K562 (cell line): ENCODE measurements around the gene GRIK3. TPM values are rescaled to one million over a fixed set of nuclear protein-coding genes. Genes with fewer than 3 reads are reported as not detected.

Experiments
- ATAC-seq: fragments of 200-7000 bp; cut with Tn5 transposase; 3 replicates; pipeline ENCODE4 v1.9.1; 2020; ENCODE audit warnings: moderate library complexity
- BruUV-seq: library from RNA; stranded (reverse); fragments of 400-500 nt; replicated peaks from 2 replicates; lab custom pipeline; 2021; lab: Mats Ljungman, UMichigan
- CTCF ChIA-PET: fragments of 300-600 bp; formaldehyde crosslinking; extraction: SDS; loops from one replicate; lab custom pipeline; 2021; ENCODE audit warnings: low intra/inter-chr PET ratio; lab: Yijun Ruan, JAX
- POLR2A ChIA-PET: fragments of 300-600, 350-650 bp; sonication (Branson Sonifier 250); formaldehyde crosslinking; extraction: SDS; loops from one replicate; lab custom pipeline; 2021; ENCODE audit warnings: antibody characterized with exemption, inconsistent platforms; lab: Yijun Ruan, JAX
- DNase-seq, 4 experiments: peaks; one replicate each; pipeline versions ENCODE4 v3.0.0 to v3.0.0-alpha.2; 2011 to 2018; ENCODE audit warnings: low spot score in 3 of 4, mixed read lengths in 3 of 4; ENCODE audit errors: extremely low read depth in 1 of 4
- FAIRE-seq: peaks from 2 replicates; lab custom pipeline; 2011; peaks lifted over from hg19 to GRCh38; lab: Jason Lieb, UNC
- H2AFZ ChIP-seq: 2 replicates; pipeline ENCODE4 v1.6.0; 2011; ENCODE audit warnings: low read depth, low read length, control low read depth, inconsistent platforms
- H3K27ac ChIP-seq: fragments of 200-600 bp; 3 replicates; pipeline ENCODE4 v1.8.0; 2011; ENCODE audit warnings: low read depth, mild to moderate bottlenecking, control low read depth, inconsistent platforms, low read length, moderate library complexity, mixed read lengths; ENCODE audit errors: extremely low read depth
- H3K27me3 ChIP-seq, 2 experiments: fragments of 300-600 bp in 1 of 2; 2 replicates in 1 of 2; 3 replicates in 1 of 2; pipeline versions ENCODE4 v1.6.0 to v1.8.0; 2011; ENCODE audit warnings: inconsistent platforms in 2 of 2, low read length in 2 of 2, mild to moderate bottlenecking in 1 of 2, mixed read lengths in 1 of 2, moderate library complexity in 1 of 2; ENCODE audit not compliant: control insufficient read depth in 2 of 2, insufficient read depth in 2 of 2
- H3K36me3 ChIP-seq: fragments of 300-600 bp; 3 replicates; pipeline ENCODE4 v1.8.0; 2011; ENCODE audit warnings: mild to moderate bottlenecking, low read length, inconsistent platforms; ENCODE audit not compliant: control insufficient read depth, insufficient read depth
- H3K4me1 ChIP-seq, 2 experiments: fragments of 200-600 bp in 1 of 2; replicated peaks in 1 of 2; 2 replicates in 1 of 2; 3 replicates in 1 of 2; pipeline versions ENCODE4 v1.5.1 to v1.8.0; 2011; ENCODE audit warnings: inconsistent platforms in 2 of 2, low read length in 2 of 2, mild to moderate bottlenecking in 1 of 2, mixed read lengths in 1 of 2, moderate library complexity in 1 of 2; ENCODE audit not compliant: control insufficient read depth in 2 of 2, insufficient read depth in 2 of 2
- H3K4me2 ChIP-seq: 2 replicates; pipeline ENCODE4 v1.6.1; 2011; ENCODE audit warnings: low read length, control low read depth, inconsistent platforms, mixed read lengths; ENCODE audit not compliant: insufficient read depth
- H3K4me3 ChIP-seq: fragments of 200-600 bp; sonication (generic), shearing (Covaris generic); 2 replicates; pipeline ENCODE4 v1.5.1; 2016; ENCODE audit warnings: control low read depth, inconsistent platforms
- H3K79me2 ChIP-seq: fragments of 200-600 bp; 3 replicates; pipeline ENCODE4 v1.8.0; 2011; ENCODE audit warnings: low read length, inconsistent platforms; ENCODE audit not compliant: control insufficient read depth, insufficient read depth
- H3K9ac ChIP-seq, 2 experiments: 2 replicates each; pipeline versions ENCODE4 v1.6.0 to v1.6.1; 2011; ENCODE audit warnings: low read depth in 2 of 2, low read length in 2 of 2, control low read depth in 1 of 2, inconsistent platforms in 1 of 2, mild to moderate bottlenecking in 1 of 2, mixed read lengths in 1 of 2; ENCODE audit not compliant: insufficient read depth in 1 of 2
- H3K9me1 ChIP-seq: one replicate; pipeline ENCODE4 v1.6.0; 2011; ENCODE audit warnings: inconsistent platforms, mild to moderate bottlenecking, low read length, moderate library complexity; ENCODE audit not compliant: control insufficient read depth, insufficient read depth
- H3K9me3 ChIP-seq: replicated peaks from 2 replicates; pipeline ENCODE4 v1.5.1; 2011; ENCODE audit warnings: low read depth, low read length, inconsistent platforms; ENCODE audit not compliant: control insufficient read depth, insufficient read depth
- H4K20me1 ChIP-seq: replicated peaks from 2 replicates; pipeline ENCODE4 v1.6.1; 2011; ENCODE audit warnings: low read length, inconsistent platforms, mixed read lengths; ENCODE audit not compliant: control insufficient read depth, insufficient read depth
- ARID3A ChIP-seq: IDR thresholded peaks from 2 replicates; pipeline ENCODE4 v1.6.1; 2012; ENCODE audit warnings: low read depth, low read length, improper control_type of control experiment, borderline replicate concordance
- TRIM25 ChIP-seq: fragments of 450-650 bp; IDR thresholded peaks from 2 replicates; pipeline ENCODE4 v1.7.0; 2016; ENCODE audit warnings: borderline replicate concordance
- ZNF165 ChIP-seq: fragments of 250-450 bp; sonication (Bioruptor Pico); IDR thresholded peaks from 2 replicates; pipeline ENCODE4 v1.4.0; 2020; ENCODE audit warnings: borderline replicate concordance
- WGBS: fragments of 100-300 bp; shearing (Covaris generic); methylation state at CpG from one replicate; pipeline ENCODE4 v1.1.6; 2016; ENCODE audit warnings: low coverage, mixed read lengths; ENCODE audit not compliant: insufficient coverage; ENCODE audit errors: missing lambda C conversion rate; 5-methylcytosine and 5-hydroxymethylcytosine counted together
- in situ Hi-C: fragments of 300-500 bp; cut with MboI; formaldehyde crosslinking; loops from 4 replicates; pipeline ENCODE4 v1.15.0; 2018; ENCODE audit warnings: inconsistent platforms, mixed read lengths
- intact Hi-C: fragments of 100-400 bp; cut with micrococcal nuclease; formaldehyde crosslinking; loops from 2 replicates; pipeline ENCODE4 v1.14.2; 2022
- polyA plus RNA-seq, 8 experiments: library from polyadenylated mRNA; depleted of rRNA in 4 of 8; stranded (reverse) in 5 of 8; unstranded in 3 of 8; fragments of >200 nt; fragmentation: Nextera tagmentation in 2 of 8; fragmentation: Illumina TruSeq in 1 of 8; extraction: Ambion mirVana in 2 of 8; extraction: Trizol in 1 of 8; gene quantifications; 2 replicates each; pipeline versions ENCODE4 v1.2.1 to v1.2.3, GENCODE V29; 2011 to 2014; ENCODE audit warnings: inconsistent platforms in 1 of 8, missing spikeins in 1 of 8
- total RNA-seq, 7 experiments: library from RNA; depleted of rRNA in 6 of 7; stranded (reverse); fragments of >200 nt in 6 of 7; fragmentation: Illumina TruSeq in 2 of 7; extraction: Trizol in 2 of 7; gene quantifications; 2 replicates each; pipeline versions ENCODE4 v1.2.1 to v1.2.3, GENCODE V29; 2011 to 2021; ENCODE audit warnings: low replicate concordance in 1 of 7

Gene GRIK3
- total and polyA plus RNA-seq, 9 of the 15 experiments (the other 6 are each of a cell fraction or from before 2014, with no cell fraction given): not detected

GRCh38 chr1:37012226-37012625 is 22.1 kb downstream of the GRIK3 start:
- Histone ChIP-seq H3K36me3 (no peaks in the 10 kb centered on the region), H3K79me2 (no peaks in the 10 kb centered on the region), H3K9me3 (no peaks in the 10 kb centered on the region), H3K27ac (no peak overlapping the region), H4K20me1 (peaks cover 4% of the 10 kb centered on the region; the same call in 1 of the 2 replicates), H3K9ac (no peak overlapping the region), H3K4me1 (no peaks in the 10 kb centered on the region), H3K4me3 (no peak overlapping the region), H3K4me2 (no peak overlapping the region), H3K9me1 (no peaks in the 10 kb centered on the region), H2AFZ (no peak overlapping the region), H3K27me3 (peaks cover 0 to 3% of the 10 kb centered on the region in 2 experiments; a peak in 2 of 5 replicates)
- in situ Hi-C loops: no loop called here
- ChIA-PET POLR2A (interaction anchor here (0.8 kb wide), 1 partner anchor 14 kb away, joined by 3 read pairs; no protein-coding TSS in a partner anchor), CTCF (no interaction called here)
- WGBS: 2% methylated on average over 6 of the region's 6 CpGs
- BruUV-seq: no TSS peak
- ATAC-seq: no peak
- TF ChIP-seq ARID3A (no peak), TRIM25 (no peak), ZNF165 (CRISPR knock-in tag) (no peak)
- intact Hi-C loops: no loop called here
- no peak for DNase-seq
- no peak for FAIRE-seq
